ENCODE measurements around the gene GJD2. TPM values are rescaled to one million over a fixed set of nuclear protein-coding genes. Genes with fewer than 3 reads are reported as not detected.

GJD2 gene
- total RNA-seq, 4 donors from 2014 or later: not detected

GRCh38 chr15:34739346-34739745, 15.5 kb downstream of the GJD2 start:
- no peak for DNase-seq
- no peaks in the 10 kb centered on the region for H3K4me1 ChIP-seq
- intact Hi-C loops (cut with DNase I; ENCODE audit: low total_unique reads): no loop called here
- H3K36me3 ChIP-seq: no peaks in the 10 kb centered on the region
- in situ Hi-C loops (cut with MboI; ENCODE audit: low pct_ligation_motif_present in 1 of 4, low pct_unique_long_range_greater_than_20kb in 1 of 4, low sequenced_read_pairs in 3 of 4): no loop called here
- WGBS, 2 donors (ENCODE audit: low coverage in 1 of 2): 92 to 96% methylated on average over 2 of the region's 2 CpGs
- no peaks in the 10 kb centered on the region for H3K9me3 ChIP-seq
- TF ChIP-seq CTCF (IDR thresholded peaks at IDR 0.05): no peak
- no peak for TF ChIP-seq EP300 (IDR thresholded peaks at IDR 0.05; ENCODE audit: low read depth)
- no peak for TF ChIP-seq POLR2A (IDR thresholded peaks at IDR 0.05)
- TF ChIP-seq POLR2AphosphoS5 (IDR thresholded peaks at IDR 0.05): no peak
- no peak overlapping the region for H3K27ac ChIP-seq
- no peak overlapping the region for H3K4me3 ChIP-seq
- no peaks in the 10 kb centered on the region for H3K27me3 ChIP-seq

- Histone ChIP-seq H3K9me3 (no peaks in the 10 kb centered on the region), H3K27me3 (no peaks in the 10 kb centered on the region), H3K36me3 (no peaks in the 10 kb centered on the region), H3K4me1 (no peaks in the 10 kb centered on the region), H3K4me3 (no peak overlapping the region), H3K27ac (no peak overlapping the region)
- in situ Hi-C loops (cut with MboI; ENCODE audit: low pct_ligation_motif_present in 1 of 4, low pct_unique_long_range_greater_than_20kb in 1 of 4, low sequenced_read_pairs in 3 of 4): no loop called here
- intact Hi-C loops (cut with DNase I; ENCODE audit: low total_unique reads): no loop called here
- DNase-seq: no peak
- TF ChIP-seq POLR2AphosphoS5 (IDR thresholded peaks at IDR 0.05) (no peak), POLR2A (IDR thresholded peaks at IDR 0.05) (no peak), EP300 (IDR thresholded peaks at IDR 0.05; ENCODE audit: low read depth) (no peak), CTCF (IDR thresholded peaks at IDR 0.05) (no peak)
- WGBS, 2 donors (ENCODE audit: low coverage in 1 of 2): 86 to 96% methylated on average over 2 of the region's 2 CpGs
These were observed 16.8 kb downstream of the GJD2 start for GRCh38 chr15:34738002-34738401.

- TF ChIP-seq POLR2A (IDR thresholded peaks at IDR 0.05): no peak
- no peak for TF ChIP-seq EP300 (IDR thresholded peaks at IDR 0.05; ENCODE audit: low read depth)
- no peak for TF ChIP-seq POLR2AphosphoS5 (IDR thresholded peaks at IDR 0.05)
- TF ChIP-seq CTCF (IDR thresholded peaks at IDR 0.05): no peak
- intact Hi-C loops (cut with DNase I; ENCODE audit: low total_unique reads) (no loop called here), in situ Hi-C loops (cut with MboI; ENCODE audit: low pct_ligation_motif_present in 1 of 4, low pct_unique_long_range_greater_than_20kb in 1 of 4, low sequenced_read_pairs in 3 of 4) (no loop called here)
- Histone ChIP-seq H3K27ac (no peak overlapping the region), H3K36me3 (no peaks in the 10 kb centered on the region), H3K27me3 (no peaks in the 10 kb centered on the region), H3K9me3 (no peaks in the 10 kb centered on the region), H3K4me3 (no peak overlapping the region), H3K4me1 (no peaks in the 10 kb centered on the region)
- 49% methylated on average over 3 of the region's 3 CpGs; no CpG with 5 or more reads in 1 of the 2 donors for WGBS, 2 donors (ENCODE audit: low coverage in 1 of 2)
- DNase-seq: no peak
These were observed 17.3 kb downstream of the GJD2 start for GRCh38 chr15:34737477-34737876.

- intact Hi-C loops (cut with DNase I; ENCODE audit: low total_unique reads) (no loop called here), in situ Hi-C loops (cut with MboI; ENCODE audit: low pct_ligation_motif_present in 1 of 4, low pct_unique_long_range_greater_than_20kb in 1 of 4, low sequenced_read_pairs in 3 of 4) (no loop called here)
- H3K4me1 ChIP-seq: no peaks in the 10 kb centered on the region
- H3K36me3 ChIP-seq: no peaks in the 10 kb centered on the region
- H3K9me3 ChIP-seq: no peaks in the 10 kb centered on the region
- DNase-seq: no peak
- H3K27me3 ChIP-seq: no peaks in the 10 kb centered on the region
- WGBS, 2 donors (ENCODE audit: low coverage in 1 of 2): 67 to 75% methylated on average over 5 of the region's 5 CpGs
- H3K27ac ChIP-seq: no peak overlapping the region
- TF ChIP-seq CTCF (IDR thresholded peaks at IDR 0.05) (no peak), POLR2AphosphoS5 (IDR thresholded peaks at IDR 0.05) (no peak), POLR2A (IDR thresholded peaks at IDR 0.05) (no peak), EP300 (IDR thresholded peaks at IDR 0.05; ENCODE audit: low read depth) (no peak)
- H3K4me3 ChIP-seq: no peak overlapping the region
These were observed 20.5 kb downstream of the GJD2 start for GRCh38 chr15:34734303-34734702.
